GM21723 (cell line): ENCODE measurements around the gene NKAIN1.

Experiments used
- ATAC-seq: cut with Tn5 transposase; IDR thresholded peaks from one replicate; pipeline ENCODE4 v1.9.1; 2021; ENCODE audit warnings: mild to moderate bottlenecking, moderate library complexity; ENCODE audit not compliant: unreplicated experiment

NKAIN1 gene

DNA sequence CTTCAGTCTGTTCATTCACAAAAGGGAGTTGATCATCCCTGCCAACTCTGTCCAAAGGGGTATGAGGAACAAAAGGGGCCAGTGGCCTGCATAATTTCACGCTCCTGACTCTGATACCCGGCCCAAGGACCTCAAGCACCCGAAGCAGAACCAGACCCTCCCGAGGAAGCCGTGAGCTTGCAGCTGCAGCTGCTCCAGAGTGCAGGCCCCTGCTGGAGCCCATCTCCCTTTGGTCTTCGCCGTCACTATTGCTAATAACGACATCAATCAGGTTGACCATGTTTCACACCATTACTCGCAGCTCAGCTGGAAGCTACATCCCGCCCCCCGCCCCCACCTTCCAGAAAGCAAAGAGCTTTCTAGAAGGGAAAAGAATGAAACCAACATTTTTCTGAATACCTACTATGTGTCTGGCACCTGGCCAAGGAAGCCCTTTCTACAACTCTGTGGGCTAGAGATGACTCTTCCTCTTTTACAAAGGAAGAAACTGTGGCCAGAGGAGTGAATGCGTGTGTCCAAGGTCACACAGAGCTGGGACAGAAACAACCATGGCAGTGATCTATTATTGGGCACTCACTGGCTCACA lies 5.5 kb downstream of the NKAIN1 start:
- no peak for ATAC-seq

DNA sequence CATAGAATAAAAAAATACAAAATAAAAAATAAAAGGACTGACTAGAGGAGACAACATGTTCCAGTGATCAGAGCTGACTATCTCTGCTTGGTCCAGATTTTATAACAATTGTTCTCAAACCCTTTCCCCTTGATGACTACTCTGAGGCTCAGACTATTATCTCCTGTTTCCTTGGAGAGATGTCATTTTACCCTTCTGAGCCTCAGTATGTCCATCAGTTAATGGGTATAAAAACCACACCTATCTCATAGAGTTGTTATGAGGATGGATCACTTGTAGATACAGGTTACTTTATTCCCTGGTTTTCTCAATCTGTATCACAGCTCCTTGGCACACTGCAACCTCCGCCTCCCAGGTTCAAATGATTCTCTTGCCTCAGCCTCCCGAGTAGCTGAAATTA lies 7.0 kb downstream of the NKAIN1 start:
- ATAC-seq = no peak

DNA sequence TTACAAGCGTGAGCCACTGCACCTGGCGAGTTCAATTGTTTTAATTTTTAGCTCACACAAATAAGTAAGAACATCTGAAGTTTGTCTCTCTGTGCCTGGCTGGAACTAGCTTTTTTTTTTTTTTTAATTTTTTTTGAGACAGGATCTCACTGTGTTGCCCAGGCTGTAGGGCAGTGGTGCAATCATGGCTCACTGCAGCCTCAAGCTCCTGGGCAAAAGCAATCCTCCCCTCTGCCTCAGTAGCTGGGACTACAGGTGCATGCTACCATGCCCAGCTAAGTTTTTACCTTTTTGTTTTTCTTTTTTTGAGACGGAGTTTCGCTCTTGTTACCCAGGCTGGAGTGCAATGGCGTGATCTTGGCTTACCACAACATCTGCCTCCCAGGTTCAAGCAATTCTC lies 7.9 kb downstream of the NKAIN1 start:
- no peak for ATAC-seq

DNA sequence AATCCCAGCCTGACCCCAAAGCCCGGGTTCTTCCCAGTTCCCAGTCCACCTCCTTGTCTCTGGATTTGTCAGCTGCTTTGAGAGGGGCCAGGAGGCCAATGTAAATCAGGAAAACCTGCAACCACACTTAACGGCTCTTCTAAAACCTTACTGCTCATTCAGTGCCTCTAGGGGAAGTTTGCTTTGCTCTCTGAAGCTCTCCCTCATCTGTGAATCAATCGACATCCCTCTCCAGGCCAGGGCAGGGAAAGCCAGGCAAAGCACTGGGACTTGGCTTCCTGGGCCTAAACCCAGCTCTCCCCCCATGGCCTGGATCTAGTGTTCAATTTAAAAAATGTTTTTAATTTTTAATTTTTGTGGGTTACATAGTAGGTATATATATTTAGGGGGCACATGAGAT lies 9.3 kb downstream of the NKAIN1 start:
- ATAC-seq = no peak

DNA sequence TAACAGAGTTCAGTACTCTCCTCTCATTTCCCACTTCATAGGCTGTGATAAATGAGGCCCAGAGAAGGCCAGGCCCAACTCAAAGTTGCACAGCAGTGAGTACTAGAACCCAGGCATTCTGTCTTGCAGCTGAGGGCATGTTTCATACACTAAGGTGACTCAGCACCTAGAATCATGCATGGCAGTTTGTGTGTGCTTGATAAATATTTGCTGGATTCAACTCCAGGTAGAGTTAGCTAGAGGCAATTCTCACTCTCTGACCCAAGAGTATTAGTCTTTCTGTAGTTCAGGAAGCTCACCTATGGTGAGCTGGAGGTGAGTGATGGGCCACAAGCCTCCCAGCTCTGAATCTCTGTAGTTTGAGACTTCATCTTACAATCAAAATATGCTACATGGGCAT lies 10.7 kb downstream of the NKAIN1 start:
- ATAC-seq = no peak

DNA sequence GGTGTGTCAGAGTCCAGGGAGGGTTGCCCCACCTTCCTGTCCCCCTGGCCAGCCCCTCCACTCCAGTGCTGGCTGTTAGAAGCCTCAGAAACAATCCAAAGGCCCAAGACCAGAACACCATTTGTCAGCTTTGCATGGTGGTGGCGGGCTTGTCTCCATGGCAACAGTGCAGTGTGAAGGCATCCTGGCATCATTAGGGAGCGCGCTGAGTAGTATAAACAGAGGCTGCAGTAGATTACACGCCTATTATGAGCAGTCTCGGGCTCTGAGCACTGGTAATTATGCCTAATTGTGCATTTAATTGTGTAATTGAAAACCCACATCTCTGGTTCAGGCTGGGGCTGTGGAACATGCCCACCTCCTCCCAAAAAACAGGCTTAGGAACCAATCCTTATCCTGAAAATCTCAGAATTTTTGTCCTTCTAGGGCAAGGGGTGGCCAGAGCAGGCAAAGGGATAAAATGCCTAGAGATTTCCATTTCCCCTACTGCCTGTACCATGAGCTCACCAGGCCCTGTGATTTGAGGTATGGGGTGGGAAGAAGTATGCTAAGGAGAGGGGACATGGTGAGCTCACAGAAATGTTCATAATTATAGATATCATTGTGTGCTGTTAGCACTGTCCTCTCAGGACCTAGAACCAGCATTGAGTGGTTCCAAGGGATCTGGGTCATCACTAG lies 11.7 kb downstream of the NKAIN1 start:
- ATAC-seq = no peak

DNA sequence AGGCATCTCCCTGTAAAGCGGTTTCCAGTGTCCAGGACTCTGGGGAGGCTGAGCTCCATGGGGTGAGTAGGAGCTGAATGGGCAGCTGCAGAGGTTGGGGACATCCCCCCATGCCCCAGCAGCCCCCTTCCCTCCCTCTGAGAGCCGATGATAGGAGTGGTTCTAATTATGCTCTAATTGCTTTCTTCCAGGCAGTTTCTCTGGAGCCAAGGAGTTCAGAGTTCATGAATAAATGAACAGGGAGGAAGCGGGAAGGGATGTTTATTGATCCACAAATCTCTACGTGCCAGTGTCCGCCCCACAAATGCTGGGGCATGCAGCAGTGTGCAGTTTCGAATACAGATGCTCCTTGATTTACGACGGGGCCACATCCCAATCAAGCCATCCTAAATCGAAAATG lies 15.6 kb downstream of the NKAIN1 start:
- no peak for ATAC-seq

DNA sequence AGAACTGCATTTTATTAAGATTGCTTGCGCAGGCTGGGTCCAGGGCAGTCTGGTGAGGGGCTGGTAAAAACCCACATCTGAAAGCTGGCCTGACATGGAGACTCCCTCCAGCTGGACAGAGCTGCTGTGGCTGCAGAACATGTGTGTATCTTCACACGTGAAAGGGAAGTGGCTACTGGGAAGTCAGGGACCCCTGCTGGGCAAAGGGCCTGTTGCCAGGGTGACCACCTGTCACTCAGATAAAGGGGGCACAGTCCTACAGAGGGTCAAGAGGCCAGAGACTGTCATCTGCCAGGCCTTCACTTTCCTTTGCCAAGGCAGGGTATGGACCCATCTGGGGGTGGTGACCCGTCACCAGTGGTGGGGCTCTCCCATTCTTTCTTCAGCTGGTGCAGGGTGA lies 17.5 kb downstream of the NKAIN1 start:
- ATAC-seq = no peak

DNA sequence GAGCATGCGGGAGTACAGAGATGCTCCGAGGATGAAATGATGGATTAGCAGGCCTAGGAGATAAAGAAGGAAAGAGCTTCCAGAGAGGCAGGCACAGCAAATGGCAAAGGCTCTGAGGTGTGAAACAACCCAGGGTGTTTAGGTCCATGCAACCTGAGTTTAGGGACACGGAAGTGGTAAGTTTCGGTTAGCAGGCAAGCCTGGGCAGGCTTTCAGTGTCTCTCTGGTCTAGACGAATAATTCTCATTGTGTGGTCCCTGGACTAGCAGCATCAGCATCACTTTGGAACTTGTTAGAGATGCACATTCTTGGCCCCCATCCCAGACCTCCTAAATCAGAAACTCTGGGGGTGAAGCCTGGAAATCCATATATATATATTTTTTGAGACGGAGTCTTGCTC lies 18.6 kb downstream of the NKAIN1 start:
- ATAC-seq = no peak

DNA sequence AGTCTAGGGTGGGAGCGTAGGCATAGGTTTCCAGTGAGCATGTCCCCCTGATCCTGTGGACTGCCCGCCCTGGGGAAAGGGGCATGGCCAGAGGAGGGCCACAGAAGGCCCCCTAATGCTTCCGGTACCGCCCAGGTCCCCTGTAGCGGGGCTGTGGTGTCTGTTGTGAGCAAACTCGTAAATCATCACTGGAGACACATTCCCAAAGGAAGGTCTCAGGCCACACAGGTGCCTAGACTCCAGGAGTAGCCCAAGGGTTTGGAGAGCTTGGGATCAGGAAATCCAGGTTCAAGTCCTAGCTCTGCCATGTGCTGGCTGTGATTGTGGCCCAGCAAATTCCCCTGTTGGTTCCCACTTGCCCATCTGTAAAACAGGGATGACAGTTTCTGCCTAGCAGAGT lies 20.2 kb downstream of the NKAIN1 start:
- no peak for ATAC-seq

DNA sequence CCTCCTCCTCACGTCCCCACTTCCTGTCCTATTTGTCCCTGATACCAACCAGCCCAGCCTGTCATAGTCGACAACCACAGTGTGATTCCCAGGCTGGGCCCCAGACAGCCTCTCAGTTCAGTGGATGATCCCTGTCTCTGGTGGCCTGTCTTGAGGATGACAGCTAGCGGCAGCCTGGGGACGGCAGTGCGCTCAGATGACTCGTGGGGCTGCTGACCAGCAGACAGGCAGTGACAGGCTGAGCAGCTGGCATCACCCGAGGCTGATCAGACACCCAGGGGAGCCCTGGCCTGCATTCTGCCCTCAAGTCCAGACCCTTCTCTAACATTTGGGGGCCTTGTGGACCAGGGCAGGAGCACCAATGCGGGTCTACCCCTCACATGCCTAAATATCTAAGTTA lies 21.0 kb downstream of the NKAIN1 start:
- no peak for ATAC-seq

DNA sequence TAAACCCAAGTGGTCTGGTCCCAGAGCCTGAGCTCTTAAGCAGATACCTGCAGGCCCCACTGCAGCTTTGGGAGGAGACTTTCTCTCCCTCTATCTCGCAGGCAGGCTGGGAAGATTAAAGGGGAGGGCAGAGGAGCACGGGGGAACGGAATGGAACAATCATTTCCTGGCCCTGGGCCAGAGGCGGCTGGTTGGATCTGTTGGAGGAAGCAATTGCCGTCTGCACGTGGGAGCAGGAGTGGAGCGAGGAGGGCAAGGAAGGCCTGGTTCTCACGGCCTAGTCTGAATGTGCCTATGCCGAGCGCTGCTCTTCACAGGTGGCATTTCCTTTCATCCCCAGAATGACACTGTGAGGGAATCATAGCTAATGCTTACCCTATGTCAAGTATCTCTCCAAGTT lies 23.7 kb downstream of the NKAIN1 start:
- no peak for ATAC-seq

DNA sequence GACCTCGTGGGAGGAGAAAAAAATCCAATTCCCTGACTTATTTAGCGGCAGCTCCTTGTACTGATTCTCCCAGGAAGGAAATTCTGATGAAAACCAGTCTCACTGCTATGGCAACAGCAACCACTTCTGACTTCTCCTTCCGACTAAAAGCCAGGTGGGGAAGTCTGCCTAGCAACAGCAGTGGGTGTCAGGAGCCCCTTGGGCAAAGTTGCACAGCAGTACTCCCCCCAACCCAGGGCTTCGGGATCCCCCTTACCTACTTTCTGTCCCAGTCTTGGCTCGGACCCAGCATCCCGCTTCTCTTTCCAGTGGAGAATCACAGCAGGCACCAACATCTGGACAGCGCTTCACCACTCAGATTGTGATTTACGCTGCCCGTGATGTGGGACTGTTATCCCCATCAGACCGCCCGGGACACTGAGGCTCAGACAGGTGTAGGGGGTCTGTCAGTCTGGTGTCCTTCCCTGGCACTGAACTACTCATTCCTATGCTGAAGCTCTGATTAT lies 24.6 kb downstream of the NKAIN1 start:
- no peak for ATAC-seq

DNA sequence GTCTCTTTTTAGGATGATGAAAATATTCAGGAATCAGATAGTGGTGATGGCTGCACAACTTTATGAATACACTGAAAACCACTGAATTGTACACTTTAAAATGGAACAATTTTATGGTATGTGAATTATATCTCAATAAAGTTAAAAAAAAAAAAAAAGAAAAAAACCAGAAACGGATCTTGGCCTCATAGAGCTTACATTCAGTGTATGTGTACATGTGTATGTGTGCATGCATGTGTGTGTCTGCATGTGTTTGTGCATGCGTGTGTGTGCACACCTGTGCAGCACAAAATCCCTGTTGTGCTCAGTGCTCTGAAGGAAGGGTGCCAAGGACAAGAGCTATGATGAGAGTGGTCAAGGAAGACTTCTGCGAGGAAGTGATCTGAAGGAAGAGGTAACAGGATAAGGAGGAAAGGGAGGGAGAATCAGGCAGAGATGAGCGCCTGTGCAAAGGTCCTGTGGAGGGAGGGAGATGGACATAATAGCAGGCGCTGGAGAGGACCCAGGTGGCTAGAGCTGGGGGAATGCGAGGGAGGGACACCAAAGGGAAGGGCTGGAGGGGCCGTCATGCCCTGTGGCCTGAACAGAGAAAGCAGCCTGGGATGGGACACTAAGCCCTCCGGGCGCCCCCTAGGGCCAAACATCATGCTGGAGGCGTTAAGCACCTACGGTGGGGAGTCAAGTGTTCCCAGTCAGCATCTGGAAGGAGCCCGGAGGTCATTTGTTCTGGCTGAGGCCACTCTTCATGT lies 25.2 kb downstream of the NKAIN1 start:
- no peak for ATAC-seq

DNA sequence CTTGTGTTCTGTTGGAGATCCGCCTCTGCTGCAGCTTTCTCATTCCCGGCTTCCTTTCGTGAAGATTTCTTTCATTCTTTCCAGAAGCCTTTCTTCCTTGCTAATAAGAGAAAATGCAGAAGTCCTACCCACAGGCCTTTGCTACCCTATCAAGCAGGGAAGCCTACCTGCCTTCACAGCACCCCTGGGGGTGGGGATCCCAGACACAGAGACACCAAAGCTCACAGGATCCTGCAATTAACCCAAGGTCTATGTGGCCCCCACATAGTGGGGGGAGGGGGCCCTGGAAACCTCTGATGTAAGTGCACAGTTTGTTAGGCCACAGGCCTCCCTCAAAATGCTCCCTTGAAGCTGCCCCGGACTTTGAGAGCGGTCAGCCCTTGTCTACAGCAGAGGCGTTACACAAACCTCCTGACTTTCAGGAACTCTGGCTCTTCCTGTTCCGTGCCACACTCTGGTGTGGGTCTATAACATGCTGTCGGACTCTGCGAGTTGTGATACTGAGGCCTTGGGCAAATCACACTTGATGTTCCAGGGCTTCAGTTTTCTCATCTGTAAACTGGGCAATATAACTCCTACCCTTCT lies 31.2 kb downstream of the NKAIN1 start:
- ATAC-seq = no peak

DNA sequence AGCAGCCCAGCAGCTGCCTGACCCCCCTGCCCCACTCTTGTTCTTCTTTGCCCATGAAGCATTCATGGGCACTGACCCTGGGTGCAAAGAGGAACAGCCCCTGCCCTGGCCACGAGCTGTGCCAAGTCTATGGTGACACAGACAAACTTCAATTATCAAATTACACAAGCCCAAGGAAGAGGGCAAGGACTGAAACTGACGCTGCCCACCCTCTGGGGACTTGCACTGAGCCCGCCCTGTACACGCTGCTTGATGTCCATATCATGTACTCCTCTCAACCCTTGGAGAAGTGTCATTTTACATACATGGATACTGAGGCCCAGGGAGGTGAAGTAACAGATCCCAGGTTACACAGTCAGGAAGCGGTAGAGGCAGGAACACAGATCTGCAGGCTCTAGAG lies 32.1 kb downstream of the NKAIN1 start:
- no peak for ATAC-seq

DNA sequence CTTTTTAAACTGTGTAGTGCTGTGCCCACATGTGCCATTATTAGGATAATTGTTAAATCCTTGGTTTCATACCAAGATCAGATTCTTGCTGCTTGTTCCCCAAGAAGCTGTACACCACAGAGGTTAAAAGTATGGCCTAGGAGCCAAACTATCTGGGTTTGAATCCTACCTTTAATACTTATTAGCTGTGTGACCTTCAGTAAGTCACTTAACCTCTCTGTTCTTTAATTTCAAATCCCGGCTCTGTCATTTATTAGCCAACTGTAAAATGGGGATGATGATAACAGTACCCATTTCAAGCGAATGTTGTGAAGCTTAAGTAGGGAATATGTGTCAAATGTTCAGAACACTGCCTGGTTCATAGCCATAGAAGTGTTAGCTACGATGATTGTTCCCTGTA lies 32.6 kb downstream of the NKAIN1 start:
- ATAC-seq = no peak

DNA sequence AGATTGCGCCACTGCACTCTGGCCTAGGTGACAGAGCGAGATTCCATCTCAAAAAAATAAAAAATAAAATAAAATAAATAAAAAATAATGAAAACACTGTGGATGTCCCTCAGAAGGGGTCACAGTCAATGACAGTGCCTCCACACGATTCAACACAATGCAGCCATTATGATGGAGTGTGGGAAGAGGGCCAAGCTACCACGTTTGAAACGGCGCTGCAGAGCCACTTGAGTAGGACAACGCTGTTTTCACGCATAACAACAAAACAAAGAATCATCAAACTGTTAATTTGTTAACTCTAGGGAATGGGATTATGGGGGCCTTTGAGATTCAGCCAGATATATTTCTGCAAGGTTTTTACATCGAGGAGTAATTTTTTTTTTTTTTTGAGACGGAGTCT lies 36.5 kb downstream of the NKAIN1 start:
- no peak for ATAC-seq

DNA sequence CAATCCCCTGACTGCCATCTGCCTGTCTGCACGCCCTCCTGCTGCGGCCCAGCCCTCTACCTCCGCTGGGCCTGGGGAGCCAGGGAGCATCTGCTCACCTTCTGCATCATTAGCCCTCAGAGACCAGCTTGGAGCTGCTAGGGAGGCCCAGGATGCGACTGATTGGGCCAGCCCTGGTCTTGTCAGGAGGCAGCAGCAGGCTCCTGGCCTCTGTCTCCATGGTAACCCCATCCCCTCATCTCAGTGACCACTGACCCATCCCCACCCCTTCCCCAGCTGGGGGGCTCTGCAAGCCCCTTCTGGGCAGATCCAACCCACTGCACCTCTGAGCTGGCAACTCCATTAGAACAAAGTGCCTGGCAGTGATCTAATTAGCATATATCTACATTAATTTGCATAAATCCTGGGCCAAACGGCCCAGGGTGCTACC lies 37.7 kb downstream of the NKAIN1 start:
- no peak for ATAC-seq

DNA sequence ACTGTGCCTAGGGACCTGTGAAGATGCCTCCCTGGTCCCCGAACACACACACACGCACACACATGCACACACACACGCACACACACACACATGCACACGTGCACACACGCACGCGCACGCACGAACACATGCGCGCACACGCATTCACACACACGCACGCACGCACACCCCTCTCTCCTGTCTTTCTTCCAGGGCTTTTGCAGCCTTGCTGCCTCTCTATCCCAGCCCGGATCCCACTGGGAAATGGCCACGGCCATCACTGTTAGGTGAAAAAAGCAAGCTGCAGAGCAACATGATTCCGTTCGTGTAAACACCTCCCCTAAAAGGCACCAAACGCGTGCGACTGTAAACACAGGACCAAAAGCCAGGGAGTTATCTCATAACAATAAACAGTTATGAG lies 39.7 kb downstream of the NKAIN1 start:
- ATAC-seq = no peak

DNA sequence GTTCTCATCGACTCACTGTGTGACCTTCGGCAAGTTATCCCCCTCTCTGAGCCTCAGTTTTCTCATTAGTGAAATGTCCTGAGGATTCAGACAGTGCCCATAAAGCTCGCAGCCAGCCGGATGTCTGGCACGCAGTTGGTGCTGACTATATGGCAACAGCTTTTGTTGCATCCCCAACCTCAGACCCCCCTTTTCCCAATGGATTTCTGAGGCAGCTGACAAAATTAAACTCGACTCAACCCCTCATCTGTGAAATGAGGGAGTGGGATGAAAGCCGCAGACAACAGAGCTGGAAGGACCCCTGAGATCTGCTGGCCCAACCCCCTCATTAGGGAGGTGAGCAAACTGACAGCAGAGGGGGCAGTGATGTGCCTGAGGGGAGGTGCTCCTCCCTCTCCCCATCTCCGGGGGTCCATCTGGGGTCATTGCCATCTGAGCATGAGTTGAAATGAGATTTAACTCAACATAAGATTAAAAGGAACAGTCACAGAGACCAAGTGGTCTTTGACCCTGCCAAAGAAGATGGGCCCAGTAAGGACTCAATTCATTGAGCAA lies 40.4 kb downstream of the NKAIN1 start:
- ATAC-seq = no peak

DNA sequence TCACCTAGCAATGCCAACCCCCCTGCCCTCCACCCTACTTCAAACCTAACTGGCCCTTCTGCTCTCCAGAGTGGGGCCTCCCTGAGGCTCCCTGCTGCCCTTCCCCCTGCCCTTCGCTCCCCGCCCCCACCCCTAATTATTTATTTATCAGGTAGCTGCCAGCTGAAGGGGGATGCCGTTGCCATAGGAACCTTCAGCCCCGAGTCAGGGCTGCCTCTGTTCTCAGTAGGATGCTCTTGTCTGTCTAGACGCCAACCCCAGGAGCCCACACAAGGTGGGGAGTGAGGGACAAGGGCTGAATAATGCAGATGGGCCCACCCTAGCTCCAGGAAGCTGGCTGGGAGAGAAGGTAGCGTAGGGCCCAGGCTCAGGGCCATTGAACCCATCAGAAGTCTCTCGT lies 41.1 kb downstream of the NKAIN1 start:
- no peak for ATAC-seq
